GM21786 (cell line): ENCODE results near the gene MDFIC.

Source experiments
- ATAC-seq: cut with Tn5 transposase; IDR thresholded peaks from one replicate; pipeline ENCODE4 v1.9.1; 2021; ENCODE audit not compliant: unreplicated experiment

Gene MDFIC

DNA sequence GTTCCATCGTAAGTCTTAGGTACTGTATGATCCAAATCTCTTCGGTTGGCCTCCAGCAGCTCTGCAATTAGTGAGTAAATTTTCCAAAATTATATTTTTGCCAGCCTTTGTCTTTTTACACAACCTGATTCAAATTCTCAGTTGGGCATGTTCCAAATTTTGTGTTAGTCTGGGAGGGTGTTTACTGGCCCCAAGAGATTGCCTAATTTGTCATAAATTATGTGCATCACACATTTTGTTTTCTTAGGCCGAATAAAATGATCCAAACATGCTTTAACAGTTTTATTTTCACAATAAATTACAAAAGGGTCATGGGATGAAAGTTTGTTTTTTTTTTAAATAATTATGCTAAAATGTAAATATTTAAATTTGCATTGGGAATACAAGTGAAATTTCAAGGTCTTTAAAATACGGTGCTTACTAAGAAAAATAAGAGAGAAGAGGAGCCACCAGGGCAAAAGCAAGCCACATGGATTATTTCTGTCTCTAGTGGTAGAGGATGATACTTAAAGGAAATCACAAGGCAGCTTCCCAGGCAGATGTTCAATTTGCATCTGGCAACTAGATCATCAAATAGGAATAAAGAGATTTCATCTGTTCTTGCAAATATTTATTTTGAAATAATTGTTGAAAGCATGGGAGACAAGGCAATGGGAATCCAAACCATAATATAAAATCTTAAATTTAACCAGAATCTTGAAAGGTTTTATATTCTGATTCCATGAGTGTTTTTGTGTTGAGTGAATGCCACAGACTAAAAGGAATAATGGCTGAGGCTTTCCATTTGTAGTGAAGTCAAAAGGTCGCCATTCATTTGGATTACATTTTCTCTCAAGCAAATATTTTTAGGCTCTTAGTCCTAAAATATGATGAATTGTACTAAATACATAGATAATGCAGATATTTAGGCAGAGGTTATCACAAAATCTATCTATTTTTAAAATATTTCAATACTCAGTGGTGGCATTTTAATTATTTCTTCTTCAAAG is 111.1 kb downstream of the MDFIC start:
- ATAC-seq, result no peak

DNA sequence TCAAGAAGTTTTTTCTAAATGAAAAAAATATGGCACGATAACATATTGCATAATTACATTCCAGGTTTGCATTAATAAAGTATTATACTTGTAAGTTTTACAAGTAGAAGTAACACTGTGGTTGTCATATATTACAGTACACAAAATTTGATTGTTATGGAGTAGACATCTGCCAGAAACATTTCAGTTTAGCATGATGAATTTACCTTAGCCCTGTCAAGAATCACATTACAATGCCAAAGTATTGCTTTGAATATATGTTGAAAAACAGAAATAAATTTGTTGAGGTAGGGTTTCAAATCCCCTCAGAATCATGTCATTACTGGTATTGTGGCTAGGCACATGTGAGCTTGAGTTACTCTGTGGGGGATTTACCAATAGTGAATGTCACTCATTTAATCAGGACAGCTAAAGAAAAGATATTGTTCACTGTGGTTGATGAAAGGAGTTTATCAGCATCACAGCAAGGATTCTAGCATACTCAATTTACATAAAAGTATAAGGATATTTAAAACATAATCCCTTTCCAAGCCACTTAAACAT is 112.1 kb downstream of the MDFIC start:
- no peak for ATAC-seq

DNA sequence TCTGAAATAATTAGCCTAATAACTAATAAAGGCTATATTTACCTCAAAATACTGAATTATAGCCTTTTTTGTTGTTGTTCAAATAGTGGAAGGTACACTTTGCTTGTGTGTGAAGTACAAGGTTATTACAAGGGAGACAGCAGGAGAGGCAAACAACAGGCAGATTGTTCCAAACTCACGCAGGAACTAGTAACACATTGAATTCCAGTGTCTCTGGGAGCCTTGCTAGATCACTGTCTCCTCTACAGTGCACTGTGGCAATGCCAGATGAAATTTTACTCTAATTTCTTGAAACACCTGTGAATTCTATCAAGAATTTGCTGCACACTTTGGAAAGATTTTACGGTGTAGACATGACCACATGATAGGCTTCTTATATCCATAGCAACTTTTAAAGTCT is 112.6 kb downstream of the MDFIC start:
- ATAC-seq, result no peak

DNA sequence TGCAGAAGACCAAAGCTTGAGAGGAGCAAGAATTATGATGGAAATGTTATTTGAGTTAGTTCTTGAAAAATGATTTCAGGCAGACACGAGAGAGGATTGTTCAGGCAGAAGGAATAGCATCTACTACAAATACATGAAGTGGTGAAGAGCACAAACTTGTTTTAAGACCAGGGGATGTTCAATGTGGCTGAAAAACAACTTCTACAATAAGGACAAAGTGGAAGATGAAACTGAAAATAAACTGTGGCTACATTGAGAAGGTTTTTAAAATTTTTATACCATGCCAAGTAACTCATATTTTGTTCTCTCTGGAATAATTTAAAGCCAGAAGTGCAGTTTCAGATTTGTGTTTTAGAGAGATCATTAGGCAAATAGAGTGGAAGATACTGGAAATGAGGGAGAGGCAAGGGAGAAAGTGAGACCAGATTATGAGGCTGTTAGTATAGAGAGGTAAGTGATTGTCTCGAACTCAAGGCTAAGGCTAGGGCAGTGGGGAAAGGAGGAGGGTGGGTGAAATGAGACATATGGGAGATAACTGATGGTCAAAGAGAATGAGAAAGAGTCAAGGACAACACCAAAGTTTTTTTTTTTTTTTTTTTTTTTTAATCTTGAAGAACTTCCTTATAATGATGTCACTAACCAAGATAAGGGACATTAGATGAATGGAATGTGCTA is 115.4 kb downstream of the MDFIC start:
- ATAC-seq, result peak; percentile 46

DNA sequence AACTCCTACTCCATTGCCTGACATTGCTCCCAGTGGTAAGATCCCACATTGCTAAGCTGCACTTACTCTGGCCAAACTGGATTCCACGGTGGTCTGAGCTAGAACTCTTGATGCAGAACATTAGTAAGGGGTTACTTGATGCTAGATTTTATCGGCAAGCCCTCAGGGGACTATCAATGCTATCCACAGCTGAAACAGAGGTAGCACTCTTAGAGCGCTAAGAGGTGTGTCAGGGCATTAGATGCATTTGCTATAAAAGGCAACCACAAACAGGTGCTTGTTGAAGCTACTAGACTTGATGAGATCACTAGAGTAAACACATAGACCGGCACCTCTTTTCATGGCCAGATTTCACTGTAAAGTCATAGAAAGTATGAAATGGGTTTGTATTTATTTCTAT is 116.3 kb downstream of the MDFIC start:
- no peak for ATAC-seq

DNA sequence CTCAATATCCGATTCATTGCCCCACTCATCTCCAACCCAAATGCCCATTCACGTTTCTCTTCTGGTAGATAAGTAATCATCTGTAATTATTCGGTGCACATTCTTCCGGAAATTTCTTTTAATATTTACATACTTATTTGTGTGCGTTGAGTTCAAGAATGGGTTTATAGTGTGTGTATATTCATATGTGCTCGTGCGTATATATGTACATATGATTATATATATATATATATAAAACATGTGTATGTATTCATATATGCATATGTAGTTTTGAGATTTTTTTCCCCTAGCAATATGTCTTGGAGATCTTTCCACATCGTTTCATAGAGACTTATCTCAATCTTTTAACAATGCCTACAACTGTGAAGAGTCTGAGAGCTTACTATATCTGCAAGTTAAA is 118.2 kb downstream of the MDFIC start:
- no peak for ATAC-seq

DNA sequence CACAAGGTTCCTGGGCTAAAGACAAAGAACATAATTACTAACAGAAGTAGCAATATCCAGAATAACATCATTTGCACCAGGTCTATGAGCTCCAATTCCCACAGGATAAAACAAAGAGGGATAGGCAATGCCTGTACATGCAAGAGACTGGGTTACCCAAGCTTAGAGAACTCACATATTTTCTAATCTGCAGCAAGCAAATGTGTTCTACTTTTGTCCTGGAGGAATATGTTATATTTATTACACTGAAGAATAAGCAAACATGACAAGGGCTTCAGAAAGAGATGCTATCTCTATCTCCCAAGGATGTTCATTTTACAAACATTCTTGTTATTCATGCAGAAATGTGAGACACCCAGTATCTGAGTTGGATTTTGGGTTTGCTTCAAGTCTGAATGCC is 118.6 kb downstream of the MDFIC start:
- no peak for ATAC-seq

DNA sequence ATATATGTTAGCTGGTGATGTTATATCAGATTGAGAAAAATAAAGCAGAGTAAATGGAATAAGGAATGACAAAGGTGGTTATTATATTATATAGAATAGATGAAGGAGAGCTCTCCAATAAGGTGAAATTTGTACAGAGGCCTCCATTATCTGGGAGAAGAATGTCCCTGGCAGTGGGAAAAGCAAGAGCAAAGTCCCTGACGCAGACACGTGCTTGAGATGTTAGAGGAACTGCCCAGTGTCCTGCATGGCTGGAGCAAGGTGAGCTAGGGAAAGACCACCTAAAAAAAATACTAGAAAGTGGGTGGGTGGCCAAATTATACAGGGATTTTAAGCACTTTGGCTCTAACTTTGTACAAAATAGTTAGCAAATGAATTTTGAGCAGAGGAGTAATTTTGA is 120.7 kb downstream of the MDFIC start:
- ATAC-seq, result no peak

DNA sequence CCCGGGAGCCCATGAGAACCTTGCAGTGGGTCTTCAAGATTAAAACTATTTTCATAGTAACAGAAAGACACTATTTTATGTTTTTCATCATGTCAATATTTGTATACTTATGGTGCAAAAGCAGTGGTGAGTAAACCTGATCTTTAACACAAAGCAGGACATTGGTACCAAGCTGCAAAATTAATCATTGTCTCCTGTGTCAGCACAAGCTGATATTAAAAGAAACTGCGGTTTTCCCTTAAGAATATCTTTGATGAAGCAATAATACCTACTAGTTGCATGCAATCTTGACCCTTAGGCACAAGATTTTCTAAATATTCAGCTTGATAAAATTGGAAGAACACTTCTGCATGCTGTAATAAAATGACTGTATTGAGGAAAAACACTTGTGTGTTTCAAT is 121.7 kb downstream of the MDFIC start:
- no peak for ATAC-seq

DNA sequence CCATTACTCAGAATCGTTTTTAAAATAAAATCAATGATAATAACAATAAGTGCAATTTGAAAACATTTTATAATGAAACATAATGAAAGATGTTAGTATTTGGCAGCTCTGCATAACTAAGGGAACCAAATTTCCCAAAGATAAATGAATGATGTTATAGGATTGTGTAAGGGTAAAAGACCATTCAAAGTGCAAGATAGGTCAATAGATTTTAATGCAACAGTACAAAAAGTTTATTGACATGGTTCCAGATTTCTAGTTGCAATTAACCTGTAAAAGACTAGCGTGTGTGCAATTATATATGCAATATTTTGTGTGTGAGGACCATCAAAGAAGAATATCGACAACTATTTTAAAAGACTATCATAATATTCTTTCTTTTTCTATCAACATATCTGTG is 122.3 kb downstream of the MDFIC start:
- no peak for ATAC-seq

DNA sequence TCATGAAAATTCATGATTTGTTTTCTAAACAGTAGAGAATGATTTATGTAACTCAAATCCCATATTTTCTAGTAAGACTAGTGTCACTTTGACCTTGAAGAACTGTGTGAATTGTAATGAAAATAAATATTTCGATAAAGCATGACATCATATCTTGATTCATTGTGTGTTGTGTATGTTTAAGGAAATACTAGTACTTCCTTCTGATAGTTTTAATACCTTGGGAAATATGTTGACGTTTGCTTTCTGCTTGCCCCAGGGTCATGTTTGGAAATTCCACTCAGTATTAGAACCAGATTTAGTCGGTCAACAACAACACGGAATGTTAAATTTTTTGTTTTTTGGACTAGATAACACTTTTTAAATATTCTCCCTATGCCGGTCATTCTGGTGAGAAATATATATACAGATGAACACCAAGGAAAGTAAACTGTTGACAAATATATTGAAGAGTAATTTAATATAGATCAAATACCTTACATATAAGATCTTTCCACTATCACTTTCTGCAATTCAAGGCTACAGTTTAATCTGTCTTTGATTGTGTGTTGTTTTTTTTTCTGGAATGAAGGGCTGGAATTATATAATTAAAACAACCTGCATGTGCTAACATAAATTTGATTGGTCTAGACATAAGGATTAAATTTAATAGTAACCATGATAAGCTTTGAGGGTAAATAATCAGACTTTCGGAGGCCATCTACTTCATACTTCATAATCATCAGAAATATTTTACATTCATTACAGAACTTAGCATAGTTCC is 126.2 kb downstream of the MDFIC start:
- ATAC-seq, result no peak

DNA sequence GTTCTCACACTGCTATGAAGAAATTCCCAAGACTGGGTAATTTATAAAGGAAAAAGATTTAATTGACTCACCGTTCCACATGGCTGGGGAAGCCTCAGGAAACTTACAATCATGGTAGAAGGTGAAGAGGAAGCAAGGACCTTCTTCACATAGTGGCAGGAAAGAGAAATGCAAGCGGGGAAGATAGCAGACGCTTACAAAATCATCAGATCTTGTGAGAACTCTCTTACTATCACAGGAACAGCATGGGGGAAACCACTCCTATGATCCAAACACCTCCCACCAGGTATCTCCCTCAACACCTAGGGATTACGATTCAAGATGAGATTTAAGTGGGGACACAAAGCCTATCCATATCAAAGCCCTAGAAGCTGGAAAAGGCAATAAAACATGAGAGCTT is 130.8 kb downstream of the MDFIC start:
- no peak for ATAC-seq

DNA sequence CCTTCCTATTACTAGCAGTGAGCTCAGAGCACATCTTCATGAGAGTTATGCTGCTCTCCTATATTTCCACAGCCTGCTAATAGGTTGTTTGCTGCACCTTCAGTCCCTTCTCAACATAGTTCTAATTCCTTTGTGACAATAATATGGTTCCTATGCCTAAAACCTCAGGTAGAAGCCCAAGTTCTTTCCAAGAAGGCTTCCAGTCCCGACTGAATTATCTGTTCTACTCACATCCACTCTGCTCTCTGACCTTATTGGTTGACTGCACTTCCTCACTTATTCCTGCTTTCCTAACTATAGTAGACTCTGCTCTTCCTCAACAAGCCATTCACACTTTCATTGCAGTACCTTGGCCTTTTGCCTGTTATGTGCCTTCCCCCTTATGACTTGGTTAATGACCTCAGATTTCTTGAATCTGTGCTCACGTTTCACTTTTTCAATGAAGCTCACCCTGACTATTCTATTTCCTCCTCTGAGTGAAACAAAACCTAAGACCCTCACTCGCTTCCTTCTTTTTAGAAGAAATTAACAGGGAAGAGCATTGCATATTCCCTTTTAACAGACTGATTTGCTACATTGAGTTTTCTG is 132.7 kb downstream of the MDFIC start:
- no peak for ATAC-seq

DNA sequence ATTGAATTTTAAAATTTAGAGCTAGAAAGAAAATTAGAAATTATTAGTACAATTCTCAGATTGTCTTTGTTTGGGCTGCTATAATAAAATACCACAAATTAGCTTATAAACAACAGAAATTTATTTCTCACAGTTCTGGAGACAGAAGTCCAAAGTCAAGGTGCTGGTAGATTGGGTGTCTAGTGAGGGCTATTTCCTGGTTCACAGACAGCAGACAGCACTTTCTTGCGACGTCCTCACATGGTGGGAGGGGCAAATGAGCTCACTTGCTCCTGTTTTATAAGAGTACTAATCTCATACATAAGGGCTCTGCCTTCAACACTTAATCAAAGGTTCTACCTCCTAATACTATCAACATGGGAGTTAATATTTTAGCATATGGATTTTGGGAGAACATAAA is 134.1 kb downstream of the MDFIC start:
- no peak for ATAC-seq

DNA sequence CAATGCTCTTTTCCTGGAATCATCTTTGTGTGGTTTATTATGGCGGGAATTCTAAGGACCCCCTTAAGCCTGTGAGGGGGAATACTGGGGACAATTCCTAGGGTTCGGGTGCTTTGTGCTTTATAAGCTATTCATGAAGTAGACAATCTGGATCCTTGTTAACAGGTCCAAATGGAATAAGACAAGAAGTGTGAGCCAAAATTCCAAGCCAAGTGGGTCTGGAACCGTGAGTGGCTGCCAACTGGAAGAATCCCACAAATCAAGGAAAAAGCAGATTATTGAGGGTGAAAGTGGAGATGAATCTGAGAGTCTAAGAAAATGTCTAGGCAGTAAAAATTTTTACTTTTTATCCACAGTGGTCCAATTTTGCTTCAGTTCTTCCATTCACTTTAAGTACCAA is 136.8 kb downstream of the MDFIC start:
- ATAC-seq, result no peak

DNA sequence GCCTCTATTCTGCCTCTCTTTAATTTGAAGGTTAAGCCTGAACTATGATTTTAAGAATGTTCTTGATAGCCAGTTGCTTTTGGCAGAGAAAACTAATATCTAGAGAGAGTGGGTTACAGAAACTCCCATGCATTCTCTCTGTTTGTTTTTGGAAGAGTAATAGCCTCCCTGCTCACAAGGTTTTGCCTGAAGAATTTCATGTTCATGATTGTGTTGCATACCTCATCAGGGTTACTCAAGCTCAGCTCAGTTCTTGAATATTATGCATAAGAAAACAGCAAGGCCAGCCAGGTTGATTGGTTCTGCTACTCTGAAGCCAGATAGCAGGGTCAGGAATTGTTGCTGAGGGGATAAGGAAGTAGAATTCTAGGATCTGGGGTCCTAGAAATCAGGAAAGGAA is 137.4 kb downstream of the MDFIC start:
- ATAC-seq, result no peak

DNA sequence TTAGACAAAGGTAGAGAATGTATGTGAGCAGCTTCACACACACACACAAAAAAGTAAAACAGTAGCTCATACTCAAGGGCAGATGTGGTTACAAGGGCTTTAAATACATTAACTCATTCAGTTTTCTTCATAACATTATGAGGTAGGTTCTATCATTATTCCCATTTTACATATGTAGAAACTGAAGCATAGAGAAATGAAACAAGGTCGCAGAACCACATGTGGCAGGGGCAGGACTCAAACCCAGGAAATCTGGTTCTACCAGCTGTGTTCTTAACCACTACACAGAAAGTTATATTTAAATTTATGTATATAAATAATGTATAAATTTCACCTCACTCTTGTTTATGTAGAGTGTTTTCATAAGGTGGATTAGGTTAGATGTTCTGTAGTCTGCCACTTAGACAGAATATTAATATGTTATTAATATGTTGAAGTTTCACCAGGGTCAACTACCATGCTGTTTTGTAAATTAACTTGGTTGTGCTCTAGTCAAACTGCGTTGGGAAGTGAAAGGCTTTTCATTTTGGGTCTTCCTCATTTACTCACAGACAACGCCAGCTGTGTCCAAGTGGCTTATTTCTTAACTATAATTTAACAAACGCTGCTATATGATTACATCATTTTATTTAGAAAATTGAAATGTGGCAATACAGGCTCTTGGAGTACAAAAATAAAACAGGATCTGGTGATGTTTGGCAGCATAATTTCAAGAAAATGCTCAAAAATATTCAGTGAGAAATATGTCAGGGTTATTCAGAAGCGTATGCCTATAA is 138.4 kb downstream of the MDFIC start:
- peak; percentile 61 for ATAC-seq

DNA sequence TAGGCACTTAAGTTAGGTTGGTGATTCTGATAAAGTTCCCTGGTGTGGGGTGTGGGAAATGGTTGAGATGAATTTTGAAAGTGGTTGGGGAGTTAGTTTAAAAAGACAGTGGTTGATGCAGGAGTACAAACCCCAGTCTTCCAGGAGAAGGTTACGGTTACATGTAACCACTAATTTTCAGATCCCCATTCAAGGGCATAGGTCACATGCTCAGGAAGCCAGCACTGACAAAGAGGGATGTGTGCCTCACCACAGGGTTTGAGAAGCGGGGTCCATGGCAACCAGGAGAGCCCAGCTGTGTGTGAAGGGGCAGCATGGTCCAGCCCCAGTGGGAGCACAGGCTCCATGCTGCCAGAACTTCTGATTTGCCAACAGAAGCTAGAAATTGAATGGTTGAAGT is 144.2 kb downstream of the MDFIC start:
- peak; percentile 73 for ATAC-seq

DNA sequence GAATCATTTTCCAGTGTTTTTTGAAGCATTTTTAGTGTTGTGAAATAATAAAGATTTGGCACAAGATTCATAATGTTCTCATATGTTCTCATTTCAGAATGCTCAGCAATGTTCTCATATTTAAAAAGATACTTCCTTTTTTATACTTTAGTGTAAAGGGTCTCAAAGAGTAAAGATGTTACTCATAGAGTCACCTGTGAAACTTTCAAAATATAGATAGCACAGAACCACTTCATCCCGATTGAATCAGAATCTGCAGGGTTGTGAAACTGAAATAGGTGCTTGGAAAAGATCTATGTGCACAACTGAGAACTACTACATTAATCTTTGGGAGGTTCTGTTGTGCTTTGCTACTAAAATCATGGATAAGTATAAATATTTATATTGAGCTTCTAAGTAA is 144.7 kb downstream of the MDFIC start:
- peak; percentile 45 for ATAC-seq

DNA sequence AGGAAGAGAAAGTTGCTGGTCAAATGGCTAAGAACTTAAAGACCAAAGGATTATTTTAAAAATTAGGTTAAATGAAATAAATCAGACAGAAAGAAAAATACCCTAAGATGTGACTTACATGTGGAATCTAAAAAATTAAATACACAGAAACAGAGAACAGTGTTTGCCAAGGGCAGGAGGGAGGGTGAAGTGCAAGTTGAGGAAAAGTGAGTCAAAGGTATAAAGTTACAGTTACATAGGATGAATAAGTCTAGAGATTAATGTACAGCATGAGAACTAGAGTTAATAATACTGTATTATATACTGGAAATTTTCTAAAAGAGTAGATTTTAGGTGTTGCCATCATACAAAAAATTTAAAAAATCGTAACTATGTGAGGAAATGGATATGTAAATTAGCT is 146.3 kb downstream of the MDFIC start:
- ATAC-seq, result no peak
